HEK293 (cell line): ENCODE results near the gene ENAH.

Source experiments
- CTCF ChIA-PET: fragments of 350-600 bp; formaldehyde crosslinking; extraction: SDS; loops from one replicate; lab custom pipeline; 2021; ENCODE audit warnings: antibody characterized with exemption; lab: Yijun Ruan, JAX
- POLR2A ChIA-PET: fragments of 300-600 bp; formaldehyde crosslinking; extraction: SDS; loops from one replicate; lab custom pipeline; 2020; ENCODE audit warnings: antibody characterized with exemption, inconsistent platforms; lab: Yijun Ruan, JAX
- H3K27ac ChIP-seq: fragments of 200-500 bp; sonication (Bioruptor generic); 2 replicates; pipeline ENCODE4 v1.5.1; 2014; ENCODE audit warnings: low read depth, low read length, control low read depth, inconsistent platforms; ENCODE audit errors: extremely low read depth
- H3K36me3 ChIP-seq, 2 experiments: fragments of 200-500 bp in 1 of 2; sonication (Bioruptor generic) in 1 of 2; 1 replicate in 1 of 2; 2 replicates in 1 of 2; pipeline ENCODE4 v1.5.1; 2014 to 2017; ENCODE audit warnings: inconsistent platforms in 2 of 2, low read length in 2 of 2; ENCODE audit not compliant: control insufficient read depth in 2 of 2, insufficient read depth in 1 of 2
- H3K4me1 ChIP-seq: fragments of 200-500 bp; sonication (Bioruptor generic); 2 replicates; pipeline ENCODE4 v1.5.1; 2014; ENCODE audit warnings: mild to moderate bottlenecking, low read length, inconsistent platforms; ENCODE audit not compliant: control insufficient read depth, insufficient read depth
- H3K4me3 ChIP-seq: 2 replicates; pipeline ENCODE4 v1.5.1; 2011; ENCODE audit warnings: low read depth, mild to moderate bottlenecking, control low read depth, low read length, moderate library complexity
- H3K9me3 ChIP-seq: fragments of 200-500 bp; sonication (Bioruptor generic); 2 replicates; pipeline ENCODE4 v1.5.1; 2014; ENCODE audit warnings: low read depth, low read length, inconsistent platforms; ENCODE audit not compliant: control insufficient read depth, insufficient read depth
- BCL11B ChIP-seq: fragments of 450-650 bp; formaldehyde crosslinking; IDR thresholded peaks from 2 replicates; pipeline ENCODE4 v1.5.1; 2016; ENCODE audit warnings: low read depth, missing biosample characterization, missing genetic modification characterization
- GLIS2 ChIP-seq: fragments of 450-650 bp; formaldehyde crosslinking; IDR thresholded peaks from 2 replicates; pipeline ENCODE4 v1.5.1; 2016; ENCODE audit warnings: missing biosample characterization, missing genetic modification characterization
- HOXA7 ChIP-seq: sonication (generic); formaldehyde crosslinking; IDR thresholded peaks from 2 replicates; pipeline ENCODE4 v1.8.1; 2022; ENCODE audit warnings: missing genetic modification reagents, borderline replicate concordance
- KLF16 ChIP-seq: fragments of 450-650 bp; formaldehyde crosslinking; IDR thresholded peaks from 2 replicates; pipeline ENCODE4 v1.5.1; 2017; ENCODE audit warnings: missing biosample characterization, missing genetic modification characterization
- OVOL3 ChIP-seq: fragments of 450-650 bp; formaldehyde crosslinking; IDR thresholded peaks from 2 replicates; pipeline ENCODE4 v1.5.1; 2016; ENCODE audit warnings: missing biosample characterization, missing genetic modification characterization
- TRIM28 ChIP-seq: IDR thresholded peaks from 2 replicates; pipeline ENCODE4 v1.6.1; 2011; ENCODE audit warnings: low read length, control low read depth, borderline replicate concordance
- YY2 ChIP-seq: fragments of 450-650 bp; formaldehyde crosslinking; IDR thresholded peaks from 2 replicates; pipeline ENCODE4 v1.5.1; 2016; ENCODE audit warnings: missing biosample characterization, missing genetic modification characterization
- ZFP37 ChIP-seq: fragments of 450-650 bp; formaldehyde crosslinking; IDR thresholded peaks from 2 replicates; pipeline ENCODE4 v1.5.1; 2016; ENCODE audit warnings: missing biosample characterization, missing genetic modification characterization
- ZNF157 ChIP-seq: fragments of 450-650 bp; formaldehyde crosslinking; IDR thresholded peaks from 2 replicates; pipeline ENCODE4 v1.5.1; 2016; ENCODE audit warnings: missing biosample characterization, missing genetic modification characterization
- ZNF324 ChIP-seq: fragments of 450-650 bp; formaldehyde crosslinking; IDR thresholded peaks from 2 replicates; pipeline ENCODE4 v1.5.1; 2016; ENCODE audit warnings: missing biosample characterization, missing genetic modification characterization
- ZNF335 ChIP-seq: fragments of 450-650 bp; formaldehyde crosslinking; conservative IDR thresholded peaks from 2 replicates; pipeline ENCODE4 v1.5.1; 2016; ENCODE audit warnings: missing biosample characterization, missing genetic modification characterization
- ZNF404 ChIP-seq: fragments of 450-650 bp; formaldehyde crosslinking; IDR thresholded peaks from 2 replicates; pipeline ENCODE4 v1.5.1; 2017; ENCODE audit warnings: missing biosample characterization, missing genetic modification characterization
- ZNF530 ChIP-seq: fragments of 450-650 bp; formaldehyde crosslinking; IDR thresholded peaks from 2 replicates; pipeline ENCODE4 v1.5.1; 2016; ENCODE audit warnings: low read depth, missing biosample characterization, missing genetic modification characterization
- ZNF600 ChIP-seq: fragments of 450-650 bp; formaldehyde crosslinking; IDR thresholded peaks from 2 replicates; pipeline ENCODE4 v1.5.1; 2016; ENCODE audit warnings: missing biosample characterization, missing genetic modification characterization
- ZNF610 ChIP-seq: fragments of 450-650 bp; formaldehyde crosslinking; IDR thresholded peaks from 2 replicates; pipeline ENCODE4 v1.5.1; 2016; ENCODE audit warnings: missing biosample characterization, missing genetic modification characterization, borderline replicate concordance
- ZNF701 ChIP-seq: fragments of 450-650 bp; formaldehyde crosslinking; IDR thresholded peaks from 2 replicates; pipeline ENCODE4 v1.5.1; 2016; ENCODE audit warnings: missing biosample characterization, missing genetic modification characterization
- TF ChIP-seq, protein P1 (sequence below): fragments of 450-650 bp; formaldehyde crosslinking; IDR thresholded peaks from 2 replicates; pipeline ENCODE4 v1.5.1; 2017; ENCODE audit warnings: missing biosample characterization, missing genetic modification characterization
- TF ChIP-seq, protein P2 (sequence below): fragments of 450-650 bp; formaldehyde crosslinking; IDR thresholded peaks from 2 replicates; pipeline ENCODE4 v1.5.1; 2017; ENCODE audit warnings: missing biosample characterization, missing genetic modification characterization
- TF ChIP-seq, protein P3 (sequence below): fragments of 450-650 bp; formaldehyde crosslinking; IDR thresholded peaks from 2 replicates; pipeline ENCODE4 v1.5.1; 2016; ENCODE audit warnings: missing biosample characterization, missing genetic modification characterization
- TF ChIP-seq, protein P4 (sequence below): fragments of 450-650 bp; formaldehyde crosslinking; IDR thresholded peaks from 2 replicates; pipeline ENCODE4 v1.5.1; 2016; ENCODE audit warnings: missing biosample characterization, missing genetic modification characterization
- TF ChIP-seq, protein P5 (sequence below): fragments of 450-650 bp; formaldehyde crosslinking; IDR thresholded peaks from 2 replicates; pipeline ENCODE4 v1.5.1; 2017; ENCODE audit warnings: missing biosample characterization, missing genetic modification characterization

Gene ENAH

DNA sequence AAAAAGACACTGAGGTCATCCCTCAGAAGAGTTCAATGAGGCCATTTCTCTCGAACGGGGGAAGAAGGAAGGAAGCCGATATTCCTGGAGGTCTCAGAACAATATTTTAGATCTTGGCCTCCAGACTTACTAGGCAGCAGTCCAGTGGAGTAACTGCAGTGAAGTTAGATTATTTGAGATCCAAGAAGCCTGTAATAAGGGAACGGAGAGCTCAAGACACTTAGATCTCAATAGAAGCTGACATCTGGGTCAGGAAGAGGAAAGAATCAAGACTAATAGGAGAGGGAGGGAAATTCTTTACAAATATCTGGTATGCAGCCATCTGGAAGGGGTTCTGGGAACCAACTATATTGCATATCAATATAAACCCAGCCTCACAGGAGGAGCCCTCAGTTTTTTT, 13.6 kb upstream of the ENAH start:
- no peak for TF ChIP-seq ZFP37 (tag by site-specific recombination)
- TF ChIP-seq BCL11B (tag by site-specific recombination), result no peak
- TF ChIP-seq, protein P1, sequence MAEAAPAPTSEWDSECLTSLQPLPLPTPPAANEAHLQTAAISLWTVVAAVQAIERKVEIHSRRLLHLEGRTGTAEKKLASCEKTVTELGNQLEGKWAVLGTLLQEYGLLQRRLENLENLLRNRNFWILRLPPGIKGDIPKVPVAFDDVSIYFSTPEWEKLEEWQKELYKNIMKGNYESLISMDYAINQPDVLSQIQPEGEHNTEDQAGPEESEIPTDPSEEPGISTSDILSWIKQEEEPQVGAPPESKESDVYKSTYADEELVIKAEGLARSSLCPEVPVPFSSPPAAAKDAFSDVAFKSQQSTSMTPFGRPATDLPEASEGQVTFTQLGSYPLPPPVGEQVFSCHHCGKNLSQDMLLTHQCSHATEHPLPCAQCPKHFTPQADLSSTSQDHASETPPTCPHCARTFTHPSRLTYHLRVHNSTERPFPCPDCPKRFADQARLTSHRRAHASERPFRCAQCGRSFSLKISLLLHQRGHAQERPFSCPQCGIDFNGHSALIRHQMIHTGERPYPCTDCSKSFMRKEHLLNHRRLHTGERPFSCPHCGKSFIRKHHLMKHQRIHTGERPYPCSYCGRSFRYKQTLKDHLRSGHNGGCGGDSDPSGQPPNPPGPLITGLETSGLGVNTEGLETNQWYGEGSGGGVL (tag by site-specific recombination), result no peak
- TF ChIP-seq, protein P2, sequence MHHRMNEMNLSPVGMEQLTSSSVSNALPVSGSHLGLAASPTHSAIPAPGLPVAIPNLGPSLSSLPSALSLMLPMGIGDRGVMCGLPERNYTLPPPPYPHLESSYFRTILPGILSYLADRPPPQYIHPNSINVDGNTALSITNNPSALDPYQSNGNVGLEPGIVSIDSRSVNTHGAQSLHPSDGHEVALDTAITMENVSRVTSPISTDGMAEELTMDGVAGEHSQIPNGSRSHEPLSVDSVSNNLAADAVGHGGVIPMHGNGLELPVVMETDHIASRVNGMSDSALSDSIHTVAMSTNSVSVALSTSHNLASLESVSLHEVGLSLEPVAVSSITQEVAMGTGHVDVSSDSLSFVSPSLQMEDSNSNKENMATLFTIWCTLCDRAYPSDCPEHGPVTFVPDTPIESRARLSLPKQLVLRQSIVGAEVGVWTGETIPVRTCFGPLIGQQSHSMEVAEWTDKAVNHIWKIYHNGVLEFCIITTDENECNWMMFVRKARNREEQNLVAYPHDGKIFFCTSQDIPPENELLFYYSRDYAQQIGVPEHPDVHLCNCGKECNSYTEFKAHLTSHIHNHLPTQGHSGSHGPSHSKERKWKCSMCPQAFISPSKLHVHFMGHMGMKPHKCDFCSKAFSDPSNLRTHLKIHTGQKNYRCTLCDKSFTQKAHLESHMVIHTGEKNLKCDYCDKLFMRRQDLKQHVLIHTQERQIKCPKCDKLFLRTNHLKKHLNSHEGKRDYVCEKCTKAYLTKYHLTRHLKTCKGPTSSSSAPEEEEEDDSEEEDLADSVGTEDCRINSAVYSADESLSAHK (tag by site-specific recombination), result no peak
- TF ChIP-seq TRIM28, result no peak
- TF ChIP-seq KLF16 (tag by site-specific recombination), result no peak
- no peak for TF ChIP-seq HOXA7 (CRISPR knock-in tag)
- TF ChIP-seq ZNF701 (tag by site-specific recombination), result no peak
- no peak for TF ChIP-seq OVOL3 (tag by site-specific recombination)
- TF ChIP-seq, protein P3, sequence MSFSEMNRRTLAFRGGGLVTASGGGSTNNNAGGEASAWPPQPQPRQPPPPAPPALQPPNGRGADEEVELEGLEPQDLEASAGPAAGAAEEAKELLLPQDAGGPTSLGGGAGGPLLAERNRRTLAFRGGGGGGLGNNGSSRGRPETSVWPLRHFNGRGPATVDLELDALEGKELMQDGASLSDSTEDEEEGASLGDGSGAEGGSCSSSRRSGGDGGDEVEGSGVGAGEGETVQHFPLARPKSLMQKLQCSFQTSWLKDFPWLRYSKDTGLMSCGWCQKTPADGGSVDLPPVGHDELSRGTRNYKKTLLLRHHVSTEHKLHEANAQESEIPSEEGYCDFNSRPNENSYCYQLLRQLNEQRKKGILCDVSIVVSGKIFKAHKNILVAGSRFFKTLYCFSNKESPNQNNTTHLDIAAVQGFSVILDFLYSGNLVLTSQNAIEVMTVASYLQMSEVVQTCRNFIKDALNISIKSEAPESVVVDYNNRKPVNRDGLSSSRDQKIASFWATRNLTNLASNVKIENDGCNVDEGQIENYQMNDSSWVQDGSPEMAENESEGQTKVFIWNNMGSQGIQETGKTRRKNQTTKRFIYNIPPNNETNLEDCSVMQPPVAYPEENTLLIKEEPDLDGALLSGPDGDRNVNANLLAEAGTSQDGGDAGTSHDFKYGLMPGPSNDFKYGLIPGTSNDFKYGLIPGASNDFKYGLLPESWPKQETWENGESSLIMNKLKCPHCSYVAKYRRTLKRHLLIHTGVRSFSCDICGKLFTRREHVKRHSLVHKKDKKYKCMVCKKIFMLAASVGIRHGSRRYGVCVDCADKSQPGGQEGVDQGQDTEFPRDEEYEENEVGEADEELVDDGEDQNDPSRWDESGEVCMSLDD (tag by site-specific recombination), result no peak
- no peak for TF ChIP-seq ZNF404 (tag by site-specific recombination)
- TF ChIP-seq, protein P4, sequence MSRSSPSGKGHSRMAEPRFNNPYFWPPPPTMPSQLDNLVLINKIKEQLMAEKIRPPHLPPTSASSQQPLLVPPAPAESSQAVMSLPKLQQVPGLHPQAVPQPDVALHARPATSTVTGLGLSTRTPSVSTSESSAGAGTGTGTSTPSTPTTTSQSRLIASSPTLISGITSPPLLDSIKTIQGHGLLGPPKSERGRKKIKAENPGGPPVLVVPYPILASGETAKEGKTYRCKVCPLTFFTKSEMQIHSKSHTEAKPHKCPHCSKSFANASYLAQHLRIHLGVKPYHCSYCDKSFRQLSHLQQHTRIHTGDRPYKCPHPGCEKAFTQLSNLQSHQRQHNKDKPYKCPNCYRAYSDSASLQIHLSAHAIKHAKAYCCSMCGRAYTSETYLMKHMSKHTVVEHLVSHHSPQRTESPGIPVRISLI, result no peak
- no peak for TF ChIP-seq ZNF600 (tag by site-specific recombination)
- Histone ChIP-seq H3K9me3 (no peaks in the 10 kb centered on the region), H3K4me1 (no peaks in the 10 kb centered on the region), H3K27ac (no peak overlapping the region), H3K36me3 (no peaks in the 10 kb centered on the region), H3K4me3 (no peak overlapping the region)
- POLR2A ChIA-PET, result interaction anchor here (0.5 to 3.9 kb wide), 3 partner anchors 11 to 144 kb away, joined by 3 to 12 read pairs (median 3); partner anchors contain the start of genes ENAH and EPHX1
- CTCF ChIA-PET, result interaction anchor here (0.6 to 1.9 kb wide), 9 partner anchors 36 to 303 kb away, joined by 3 to 9 read pairs (median 4); partner anchors contain the start of gene SRP9

DNA sequence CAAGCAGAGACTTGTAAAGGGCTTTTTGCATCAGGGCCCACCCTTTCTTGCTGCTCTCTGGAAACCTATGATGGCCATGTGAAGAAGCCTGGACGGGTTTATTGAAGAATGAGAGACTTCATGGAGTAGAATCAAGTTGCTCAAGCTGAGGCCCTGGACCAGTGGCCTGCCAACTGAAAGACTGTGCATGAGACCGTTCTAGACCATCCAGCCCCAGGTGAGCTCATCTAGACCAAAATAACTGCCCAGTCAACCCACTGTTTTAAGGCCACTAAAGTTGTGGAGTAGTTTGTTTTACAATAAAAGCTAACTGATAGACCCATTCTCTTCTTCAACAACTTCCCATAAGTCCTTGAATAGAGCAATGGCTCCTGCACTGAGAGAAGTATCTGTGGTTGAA, 11.8 kb upstream of the ENAH start:
- TF ChIP-seq YY2 (tag by site-specific recombination), result no peak
- no peak for TF ChIP-seq ZNF335
- TF ChIP-seq ZNF324 (tag by site-specific recombination), result no peak
- TF ChIP-seq, protein P5, sequence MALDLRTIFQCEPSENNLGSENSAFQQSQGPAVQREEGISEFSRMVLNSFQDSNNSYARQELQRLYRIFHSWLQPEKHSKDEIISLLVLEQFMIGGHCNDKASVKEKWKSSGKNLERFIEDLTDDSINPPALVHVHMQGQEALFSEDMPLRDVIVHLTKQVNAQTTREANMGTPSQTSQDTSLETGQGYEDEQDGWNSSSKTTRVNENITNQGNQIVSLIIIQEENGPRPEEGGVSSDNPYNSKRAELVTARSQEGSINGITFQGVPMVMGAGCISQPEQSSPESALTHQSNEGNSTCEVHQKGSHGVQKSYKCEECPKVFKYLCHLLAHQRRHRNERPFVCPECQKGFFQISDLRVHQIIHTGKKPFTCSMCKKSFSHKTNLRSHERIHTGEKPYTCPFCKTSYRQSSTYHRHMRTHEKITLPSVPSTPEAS (tag by site-specific recombination), result no peak
- no peak for TF ChIP-seq ZNF530
- no peak for TF ChIP-seq ZNF157 (tag by site-specific recombination)
- no peak for TF ChIP-seq ZNF610 (tag by site-specific recombination)
- no peak for TF ChIP-seq GLIS2 (tag by site-specific recombination)
- no peaks in the 10 kb centered on the region for H3K9me3 ChIP-seq
- CTCF ChIA-PET, result interaction anchor here (1.7 to 1.9 kb wide), 3 partner anchors 107 to 190 kb away, joined by 5 to 7 read pairs (median 5); no protein-coding TSS in a partner anchor

More for the DNA sequence above, 11.8 kb upstream of the ENAH start:
- Histone ChIP-seq H3K27ac (no peak overlapping the region), H3K36me3 (no peaks in the 10 kb centered on the region), H3K4me1 (peaks cover 6% of the 10 kb centered on the region), H3K4me3 (no peak overlapping the region)
- POLR2A ChIA-PET, result interaction anchor here (0.7 to 3.9 kb wide), 3 partner anchors 9 to 113 kb away, joined by 3 to 12 read pairs (median 3); partner anchors contain the start of gene ENAH
